Upper lobe of left lung (tissue), 6 donors: ENCODE measurements around the gene TIGD4. TPM values are rescaled to one million over a fixed set of nuclear protein-coding genes. Genes with fewer than 3 reads are reported as not detected.
A peak's percentile ranks its signal among the peaks of the same experiment; 100 is the strongest.

Experiments used
- ATAC-seq, 2 donors: fragments of 200-7000 bp; cut with Tn5 transposase; one replicate each; pipeline ENCODE4 v1.9.1; 2022; ENCODE audit warnings: mild to moderate bottlenecking in 2 of 2, moderate library complexity in 2 of 2; ENCODE audit not compliant: low FRiP score in 2 of 2
- DNase-seq, 2 donors: peaks; one replicate each; pipeline ENCODE4 v3.0.0-alpha.2; 2019 to 2020
- H3K27ac ChIP-seq, 4 donors: fragments of 200-600 bp; sonication (generic); one replicate each; pipeline ENCODE4 v1.5.1; 2016 to 2019
- H3K27me3 ChIP-seq, 4 donors: fragments of 200-600 bp; sonication (generic); one replicate each; pipeline ENCODE4 v1.5.1; 2017 to 2019
- H3K36me3 ChIP-seq, 4 donors: fragments of 200-600 bp; sonication (generic); one replicate each; pipeline ENCODE4 v1.5.1; 2016 to 2019
- H3K4me1 ChIP-seq, 4 donors: fragments of 200-600 bp; sonication (generic); one replicate each; pipeline ENCODE4 v1.5.1; 2018 to 2019
- H3K4me3 ChIP-seq, 4 donors: fragments of 200-600 bp; sonication (generic); one replicate each; pipeline ENCODE4 v1.5.1; 2017 to 2019; ENCODE audit warnings: mild to moderate bottlenecking in 2 of 4, moderate library complexity in 1 of 4
- H3K9me3 ChIP-seq, 4 donors: fragments of 200-600 bp; sonication (generic); one replicate each; pipeline ENCODE4 v1.5.1; 2018 to 2019
- EP300 ChIP-seq, 4 donors: sonication (generic); formaldehyde crosslinking; IDR thresholded peaks; one replicate each; pipeline ENCODE4 v1.5.1; 2017; ENCODE audit warnings: antibody characterized with exemption in 4 of 4, control low read depth in 2 of 4
- POLR2A ChIP-seq, 4 donors: fragments of 450-650 bp; IDR thresholded peaks; one replicate each; pipeline ENCODE4 v1.5.1; 2016 to 2017; ENCODE audit warnings: antibody characterized with exemption in 4 of 4, mild to moderate bottlenecking in 2 of 4
- POLR2AphosphoS5 ChIP-seq, 2 donors: sonication (generic); formaldehyde crosslinking; IDR thresholded peaks; one replicate each; pipeline ENCODE4 v1.5.1; 2017; ENCODE audit warnings: antibody characterized with exemption in 2 of 2
- WGBS, 2 donors: methylation state at CpG; one replicate each; pipeline ENCODE4 v1.1.5; 2017 to 2018; 5-methylcytosine and 5-hydroxymethylcytosine counted together
- total RNA-seq, 6 donors: library from RNA; depleted of rRNA in 4 of 6; stranded (reverse); fragments of >200 nt in 4 of 6; gene quantifications; one replicate each; pipeline versions ENCODE4 v1.1.0 to v1.2.1, GENCODE V29; 2016 to 2021
- TF ChIP-seq, protein P1 (sequence below), 6 experiments: fragments of 450-650 bp in 4 of 6; fragments of 200-600 bp in 2 of 6; sonication (generic) in 2 of 6; IDR thresholded peaks; one replicate each; pipeline ENCODE4 v1.5.1; 2016 to 2019; ENCODE audit warnings: antibody characterized with exemption in 6 of 6
- donor health status: DM: no; HTN: no; CAD: no; lungs with moderate emphysema.
- donor health status: DM: no; HTN: yes; CAD: no; lungs with severe emphysema.

The TIGD4 gene
- total RNA-seq, 6 donors from 2014 or later: 0.15 to 2.5 (median 0.67) TPM; not detected in 1

DNA sequence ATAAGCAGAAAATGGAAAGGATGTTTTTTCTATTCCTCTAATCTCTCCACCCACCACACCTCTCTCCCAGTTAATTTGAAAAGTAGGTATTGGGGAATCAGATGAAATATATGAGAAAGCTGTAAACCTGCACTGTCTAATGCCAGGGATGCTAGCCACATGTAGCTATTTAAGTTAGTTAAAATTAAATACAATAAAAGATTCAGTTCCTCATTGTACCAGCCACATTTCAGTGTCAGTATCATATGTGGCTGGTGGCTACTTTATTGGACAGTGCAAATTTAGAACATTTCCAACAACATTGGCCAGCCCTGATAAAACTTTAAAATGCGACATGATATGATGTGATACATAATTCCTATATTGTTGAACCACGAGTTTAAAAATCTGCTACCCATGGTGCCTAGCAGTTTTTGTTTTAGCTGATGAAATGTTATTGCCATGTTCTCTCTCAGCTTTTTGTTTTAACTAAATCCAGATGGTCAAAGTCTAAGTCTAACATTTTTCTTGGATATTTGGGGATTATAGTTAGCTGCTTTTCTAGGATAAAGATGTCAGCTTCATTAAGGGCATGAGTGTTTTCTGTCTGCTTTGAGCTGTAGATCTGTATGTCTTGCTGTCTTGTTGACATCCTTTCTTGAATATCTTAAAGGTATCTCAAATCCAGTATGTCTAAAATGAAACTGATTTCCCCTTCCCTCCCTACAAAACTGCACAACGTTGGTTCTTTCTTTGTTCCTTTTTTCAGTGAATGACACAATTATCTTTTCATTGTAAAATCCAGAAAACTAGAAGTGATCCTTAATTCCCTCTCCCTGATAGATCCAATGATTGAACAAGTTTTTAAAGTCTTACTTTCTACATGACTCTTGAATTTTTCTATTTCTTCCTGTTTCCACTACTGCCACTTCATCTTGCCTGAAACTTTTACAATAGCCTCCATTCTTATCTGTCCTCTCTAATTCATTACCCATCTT, 6.4 kb upstream of the TIGD4 start:
- Histone ChIP-seq H3K4me3 (no peak overlapping the region), H3K27me3 (no peaks in the 10 kb centered on the region), H3K27ac (no peak overlapping the region), H3K4me1 (peaks cover 15 to 21% (median 18%) of the 10 kb centered on the region in 4 donors), H3K36me3 (no peaks in the 10 kb centered on the region), H3K9me3 (no peaks in the 10 kb centered on the region)
- TF ChIP-seq EP300 (IDR thresholded peaks at IDR 0.05): no peak
- TF ChIP-seq POLR2AphosphoS5 (IDR thresholded peaks at IDR 0.05): no peak
- TF ChIP-seq, protein P1, sequence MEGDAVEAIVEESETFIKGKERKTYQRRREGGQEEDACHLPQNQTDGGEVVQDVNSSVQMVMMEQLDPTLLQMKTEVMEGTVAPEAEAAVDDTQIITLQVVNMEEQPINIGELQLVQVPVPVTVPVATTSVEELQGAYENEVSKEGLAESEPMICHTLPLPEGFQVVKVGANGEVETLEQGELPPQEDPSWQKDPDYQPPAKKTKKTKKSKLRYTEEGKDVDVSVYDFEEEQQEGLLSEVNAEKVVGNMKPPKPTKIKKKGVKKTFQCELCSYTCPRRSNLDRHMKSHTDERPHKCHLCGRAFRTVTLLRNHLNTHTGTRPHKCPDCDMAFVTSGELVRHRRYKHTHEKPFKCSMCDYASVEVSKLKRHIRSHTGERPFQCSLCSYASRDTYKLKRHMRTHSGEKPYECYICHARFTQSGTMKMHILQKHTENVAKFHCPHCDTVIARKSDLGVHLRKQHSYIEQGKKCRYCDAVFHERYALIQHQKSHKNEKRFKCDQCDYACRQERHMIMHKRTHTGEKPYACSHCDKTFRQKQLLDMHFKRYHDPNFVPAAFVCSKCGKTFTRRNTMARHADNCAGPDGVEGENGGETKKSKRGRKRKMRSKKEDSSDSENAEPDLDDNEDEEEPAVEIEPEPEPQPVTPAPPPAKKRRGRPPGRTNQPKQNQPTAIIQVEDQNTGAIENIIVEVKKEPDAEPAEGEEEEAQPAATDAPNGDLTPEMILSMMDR (IDR thresholded peaks at IDR 0.05): no peak
- no peak for TF ChIP-seq POLR2A (IDR thresholded peaks at IDR 0.05)
- no peak for DNase-seq
- ATAC-seq: no peak
- 63 to 73% methylated on average over 3 of the region's 3 CpGs for WGBS, 2 donors

GRCh38 chr4:152784490-152785350, 5.2 kb upstream of the TIGD4 start:
- Histone ChIP-seq H3K27me3 (no peaks in the 10 kb centered on the region), H3K9me3 (no peaks in the 10 kb centered on the region), H3K27ac (no peak overlapping the region), H3K4me3 (no peak overlapping the region), H3K36me3 (no peaks in the 10 kb centered on the region), H3K4me1 (peaks cover 20 to 28% (median 24%) of the 10 kb centered on the region in 4 donors)
- DNase-seq: no peak
- 85 to 95% methylated on average over 4 of the region's 4 CpGs for WGBS, 2 donors
- TF ChIP-seq EP300 (IDR thresholded peaks at IDR 0.05) (no peak), POLR2AphosphoS5 (IDR thresholded peaks at IDR 0.05) (no peak), POLR2A (IDR thresholded peaks at IDR 0.05) (no peak)
- TF ChIP-seq, protein P1 (IDR thresholded peaks at IDR 0.05): no peak
- ATAC-seq: no peak

DNA sequence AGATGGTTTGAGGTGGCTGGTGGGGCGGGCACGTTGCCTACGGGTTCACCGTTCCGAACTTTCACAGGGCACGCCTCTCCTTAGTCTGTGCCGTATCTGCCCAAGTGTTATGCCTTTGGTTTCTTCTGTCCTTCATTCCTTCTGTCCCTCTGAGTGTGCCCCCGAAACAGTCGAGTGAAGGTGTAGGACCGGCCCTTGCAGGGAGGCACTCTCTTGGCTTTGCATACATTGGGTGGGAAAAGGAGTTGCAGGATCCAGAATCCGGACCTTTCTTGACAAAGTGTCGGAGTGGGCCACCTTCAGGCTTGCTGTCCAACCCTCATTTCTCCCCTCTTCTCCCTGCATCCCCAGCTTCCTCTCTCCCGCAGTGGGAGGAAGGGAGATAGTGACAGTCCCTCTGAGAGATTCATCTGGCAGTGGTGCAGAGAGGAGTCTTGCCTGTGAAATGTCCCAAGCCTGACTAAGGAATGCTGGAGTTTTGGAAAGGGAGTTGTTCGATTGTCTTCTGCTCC, 793 bp upstream of the TIGD4 start:
- Histone ChIP-seq H3K36me3 (no peaks in the 10 kb centered on the region), H3K27me3 (no peaks in the 10 kb centered on the region), H3K4me3 (peak overlapping the region; percentile 38 to 92 (median 75)), H3K9me3 (no peaks in the 10 kb centered on the region), H3K27ac (peak overlapping the region; percentile 85 to 88 (median 87)), H3K4me1 (peaks cover 20 to 33% (median 26%) of the 10 kb centered on the region in 4 donors)
- DNase-seq (no peak), ATAC-seq (peak; percentile 49 to 76)
- 1 to 3% methylated on average over 14 of the region's 14 CpGs for WGBS, 2 donors
- TF ChIP-seq, protein P1 (IDR thresholded peaks at IDR 0.05): no peak
- TF ChIP-seq POLR2AphosphoS5 (IDR thresholded peaks at IDR 0.05) (no peak), EP300 (IDR thresholded peaks at IDR 0.05) (no peak), POLR2A (IDR thresholded peaks at IDR 0.05) (no peak)

DNA sequence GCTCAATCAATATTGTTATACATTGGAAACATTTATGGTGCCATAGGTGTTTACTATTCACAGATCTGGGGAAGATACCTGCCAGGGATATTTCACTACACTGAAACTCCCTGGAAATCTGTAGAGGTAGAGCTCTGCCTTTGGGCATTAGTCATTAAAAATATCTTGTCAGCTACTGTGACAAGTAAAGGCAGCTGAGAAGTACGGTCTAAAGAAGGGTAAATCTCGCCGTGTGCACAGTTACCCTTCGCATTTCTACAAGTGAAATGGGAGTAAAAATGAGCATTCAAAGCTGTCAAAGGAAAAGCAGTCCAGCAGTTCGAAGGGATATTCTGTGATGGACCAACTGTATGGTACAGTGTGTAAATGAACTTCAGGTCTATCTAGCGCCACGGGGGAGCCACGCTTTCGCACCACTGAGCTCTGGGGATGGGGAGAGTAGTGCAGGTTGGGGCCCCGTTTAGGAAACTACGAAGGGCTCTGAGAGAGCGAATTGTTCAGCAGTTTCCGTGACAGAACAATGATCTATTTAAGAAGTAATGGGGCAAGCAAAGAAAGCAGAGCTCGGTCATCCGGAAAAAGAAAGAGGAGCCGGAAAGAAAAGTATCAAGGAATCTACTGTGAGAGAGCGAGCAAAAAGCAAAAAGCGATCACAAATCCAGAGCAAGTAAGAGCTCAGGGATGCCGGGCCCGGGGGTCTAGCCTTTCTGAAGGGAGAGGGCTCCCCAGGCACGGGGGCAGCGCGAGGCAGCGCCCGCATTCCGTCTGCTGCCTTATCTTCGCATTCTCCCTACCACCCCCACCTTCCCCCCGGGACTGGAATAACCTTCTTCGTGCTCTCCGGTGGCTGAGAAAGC, 646 bp downstream of the TIGD4 start:
- peak in 1 of 2 donors; percentile 24 for ATAC-seq

More for the DNA sequence above, 646 bp downstream of the TIGD4 start:
- Histone ChIP-seq H3K4me1 (peaks cover 20 to 33% (median 25%) of the 10 kb centered on the region in 4 donors), H3K9me3 (no peaks in the 10 kb centered on the region), H3K27ac (peak overlapping the region; percentile 85 to 88 (median 87)), H3K4me3 (peak overlapping the region; percentile 70 to 92 (median 76)), H3K36me3 (no peaks in the 10 kb centered on the region), H3K27me3 (no peaks in the 10 kb centered on the region)
- WGBS, 2 donors: 3% methylated on average over 26 to 30 of the region's 30 CpGs
- peak; percentile 25 to 86 for DNase-seq
- TF ChIP-seq, protein P1 (IDR thresholded peaks at IDR 0.05): no peak
- TF ChIP-seq POLR2A (IDR thresholded peaks at IDR 0.05): no peak
- TF ChIP-seq POLR2AphosphoS5 (IDR thresholded peaks at IDR 0.05): no peak
- no peak for TF ChIP-seq EP300 (IDR thresholded peaks at IDR 0.05)
